ENCODE measurements around the gene AQP1. TPM values are rescaled to one million over a fixed set of nuclear protein-coding genes. Genes with fewer than 3 reads are reported as not detected.

AQP1 gene
- total RNA-seq, 3 donors from 2014 or later, result 132 to 213 (median 177) TPM

DNA sequence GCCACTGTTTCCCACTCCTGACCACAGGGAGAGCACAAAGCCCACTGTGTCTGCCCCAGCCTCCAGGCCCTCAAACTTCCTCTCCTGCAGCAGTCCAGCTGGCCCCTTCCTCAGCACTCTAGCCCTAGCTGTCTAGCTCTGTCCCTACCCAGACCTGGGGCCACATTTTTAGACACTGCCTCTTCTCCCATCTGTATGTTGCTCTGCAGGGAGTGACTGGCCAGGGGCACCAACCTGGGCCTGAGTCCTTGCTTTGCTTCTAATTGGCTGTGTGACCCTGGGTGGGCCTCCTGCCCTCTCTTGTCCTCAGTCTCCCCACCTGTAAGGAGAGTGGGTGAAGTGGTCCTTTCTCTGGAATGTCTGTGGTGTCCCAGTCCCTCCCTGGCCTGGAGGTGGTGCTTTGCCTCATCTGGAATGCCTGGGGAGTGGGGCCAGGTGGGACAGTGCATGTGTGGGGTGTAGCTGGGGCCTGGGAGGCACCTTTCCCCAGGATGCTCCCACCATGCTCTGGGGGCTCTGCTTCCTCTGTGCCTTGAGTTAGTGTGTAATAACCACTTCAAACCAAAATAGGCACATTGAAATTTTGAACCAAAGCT, 25.1 kb downstream of the AQP1 start:
- Histone ChIP-seq H3K4me3 (no peak overlapping the region), H3K4me1 (no peaks in the 10 kb centered on the region), H3K27ac (no peak overlapping the region), H3K27me3 (no peaks in the 10 kb centered on the region), H3K36me3 (no peaks in the 10 kb centered on the region), H3K9me3 (no peaks in the 10 kb centered on the region)
- intact Hi-C loops (cut with DNase I; ENCODE audit: low total_unique reads), result no loop called here
- DNase-seq (ENCODE audit: low spot score in 2 of 2), result peak in 1 of 2 donors; percentile 22
- TF ChIP-seq, protein P1, sequence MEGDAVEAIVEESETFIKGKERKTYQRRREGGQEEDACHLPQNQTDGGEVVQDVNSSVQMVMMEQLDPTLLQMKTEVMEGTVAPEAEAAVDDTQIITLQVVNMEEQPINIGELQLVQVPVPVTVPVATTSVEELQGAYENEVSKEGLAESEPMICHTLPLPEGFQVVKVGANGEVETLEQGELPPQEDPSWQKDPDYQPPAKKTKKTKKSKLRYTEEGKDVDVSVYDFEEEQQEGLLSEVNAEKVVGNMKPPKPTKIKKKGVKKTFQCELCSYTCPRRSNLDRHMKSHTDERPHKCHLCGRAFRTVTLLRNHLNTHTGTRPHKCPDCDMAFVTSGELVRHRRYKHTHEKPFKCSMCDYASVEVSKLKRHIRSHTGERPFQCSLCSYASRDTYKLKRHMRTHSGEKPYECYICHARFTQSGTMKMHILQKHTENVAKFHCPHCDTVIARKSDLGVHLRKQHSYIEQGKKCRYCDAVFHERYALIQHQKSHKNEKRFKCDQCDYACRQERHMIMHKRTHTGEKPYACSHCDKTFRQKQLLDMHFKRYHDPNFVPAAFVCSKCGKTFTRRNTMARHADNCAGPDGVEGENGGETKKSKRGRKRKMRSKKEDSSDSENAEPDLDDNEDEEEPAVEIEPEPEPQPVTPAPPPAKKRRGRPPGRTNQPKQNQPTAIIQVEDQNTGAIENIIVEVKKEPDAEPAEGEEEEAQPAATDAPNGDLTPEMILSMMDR (IDR thresholded peaks at IDR 0.05), result no peak
- TF ChIP-seq POLR2AphosphoS5 (IDR thresholded peaks at IDR 0.05) (no peak), POLR2A (IDR thresholded peaks at IDR 0.05) (no peak)

DNA sequence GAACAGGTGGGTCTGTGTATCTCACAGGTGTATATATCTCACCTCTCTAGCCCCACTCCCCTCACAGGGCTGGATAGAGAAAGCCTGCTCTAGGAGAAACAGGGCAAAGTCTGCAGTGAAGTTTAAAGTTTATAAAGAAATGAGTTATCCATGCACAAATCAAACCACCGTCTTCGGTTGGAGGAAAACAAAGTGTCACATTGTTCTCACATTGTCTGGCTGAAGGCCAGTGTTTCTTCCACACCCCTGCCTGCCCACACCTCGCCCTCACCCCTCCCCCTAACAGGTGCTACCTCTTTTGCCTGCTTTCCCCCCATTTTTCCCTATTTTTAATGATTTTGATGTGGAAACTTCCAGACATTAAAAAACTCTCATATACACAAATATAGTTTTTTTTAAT, 25.8 kb downstream of the AQP1 start:
- no peak overlapping the region for H3K27ac ChIP-seq
- H3K27me3 ChIP-seq, result no peaks in the 10 kb centered on the region
- H3K9me3 ChIP-seq, result no peaks in the 10 kb centered on the region
- TF ChIP-seq, protein P1 (IDR thresholded peaks at IDR 0.05), result no peak
- no peak for TF ChIP-seq POLR2A (IDR thresholded peaks at IDR 0.05)
- no peak for TF ChIP-seq POLR2AphosphoS5 (IDR thresholded peaks at IDR 0.05)
- no peaks in the 10 kb centered on the region for H3K36me3 ChIP-seq
- H3K4me1 ChIP-seq, result no peaks in the 10 kb centered on the region
- no peak for DNase-seq (ENCODE audit: low spot score in 2 of 2)
- no peak overlapping the region for H3K4me3 ChIP-seq
- intact Hi-C loops (cut with DNase I; ENCODE audit: low total_unique reads), result no loop called here

DNA sequence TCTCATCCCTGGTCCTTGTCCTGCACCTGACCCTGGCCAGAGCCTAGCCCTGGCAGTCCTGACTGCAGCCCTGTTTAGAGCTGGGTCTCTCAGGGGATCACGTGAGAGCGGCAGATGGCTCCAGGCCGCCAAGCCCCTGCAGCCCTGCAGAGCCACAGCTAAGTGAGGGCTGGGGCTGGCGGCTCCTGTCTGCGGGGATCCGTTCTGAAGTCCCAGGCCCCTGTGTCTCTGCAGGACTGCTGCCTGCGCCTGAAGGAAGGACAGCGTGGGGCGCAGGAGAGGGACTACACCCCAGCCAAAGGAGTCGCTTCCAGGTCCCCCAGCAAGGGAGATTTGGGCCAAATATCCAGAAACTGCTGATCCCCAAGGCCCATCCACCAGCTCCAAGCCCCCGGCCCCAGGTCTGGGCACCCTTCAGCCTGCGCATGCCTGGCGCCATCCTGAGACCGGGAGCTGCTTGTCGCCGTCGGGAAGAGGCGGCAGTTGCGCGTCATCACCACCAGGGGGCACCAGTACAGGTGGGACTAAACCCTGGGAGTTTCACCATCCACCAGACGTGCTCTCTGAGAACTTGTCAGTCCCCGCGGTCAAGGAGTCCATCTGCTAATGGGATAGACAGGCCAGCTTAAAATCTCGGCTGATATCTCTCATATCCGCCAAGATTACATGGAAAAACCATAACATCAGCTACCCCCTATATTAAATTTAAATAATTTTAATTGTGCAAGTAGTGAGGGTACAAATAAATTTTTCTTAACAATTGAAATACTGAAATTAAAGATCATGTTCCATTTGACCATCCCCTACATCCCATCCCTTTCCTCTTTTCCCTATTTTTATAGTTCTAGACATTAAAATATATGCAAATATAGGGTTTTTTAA, 27.0 kb downstream of the AQP1 start:
- Histone ChIP-seq H3K36me3 (no peaks in the 10 kb centered on the region), H3K9me3 (no peaks in the 10 kb centered on the region), H3K4me1 (no peaks in the 10 kb centered on the region), H3K4me3 (no peak overlapping the region), H3K27me3 (no peaks in the 10 kb centered on the region), H3K27ac (no peak overlapping the region)
- DNase-seq (ENCODE audit: low spot score in 2 of 2), result peak; percentile 39 to 71
- intact Hi-C loops (cut with DNase I; ENCODE audit: low total_unique reads), result no loop called here
- TF ChIP-seq POLR2AphosphoS5 (IDR thresholded peaks at IDR 0.05) (no peak), POLR2A (IDR thresholded peaks at IDR 0.05) (no peak)
- TF ChIP-seq, protein P1 (IDR thresholded peaks at IDR 0.05), result peak; percentile 71 to 89 (median 72)

DNA sequence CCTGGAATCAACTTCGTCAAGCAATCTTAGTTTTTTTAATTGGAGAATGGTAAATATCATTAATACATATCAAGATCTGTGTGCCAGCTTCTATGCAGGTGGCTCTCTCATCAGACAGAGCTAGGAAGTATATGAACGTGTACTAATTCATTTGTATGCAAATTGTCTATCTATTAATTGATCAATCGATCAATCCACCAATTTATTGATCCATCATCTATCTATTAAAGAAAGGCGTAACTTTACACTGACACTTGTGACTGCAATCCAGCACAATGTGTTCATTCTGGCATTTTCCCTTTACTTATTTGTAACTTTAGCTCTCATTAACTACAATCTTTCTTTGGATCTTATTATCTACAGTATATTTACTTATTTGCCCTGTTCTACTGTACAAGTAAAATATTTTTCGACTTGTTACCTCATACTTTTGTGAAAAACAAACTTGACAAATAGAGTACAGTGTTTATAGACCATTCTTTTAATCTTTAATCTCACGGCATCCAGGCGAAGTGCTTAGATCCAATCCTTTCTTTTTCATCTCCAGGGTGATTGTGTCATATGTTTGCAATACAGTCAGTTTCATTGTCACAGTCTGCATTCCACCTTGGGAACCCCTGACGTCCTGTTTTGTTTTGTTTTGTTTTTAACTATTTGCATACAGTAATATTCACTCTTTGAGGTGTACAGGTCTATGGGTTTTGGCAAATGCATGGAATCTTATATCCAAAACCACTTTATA, 30.1 kb downstream of the AQP1 start:
- Histone ChIP-seq H3K9me3 (peaks cover 0 to 5% of the 10 kb centered on the region in 2 donors), H3K36me3 (no peaks in the 10 kb centered on the region), H3K4me3 (no peak overlapping the region), H3K4me1 (no peaks in the 10 kb centered on the region), H3K27me3 (no peaks in the 10 kb centered on the region), H3K27ac (no peak overlapping the region)
- intact Hi-C loops (cut with DNase I; ENCODE audit: low total_unique reads), result no loop called here
- TF ChIP-seq POLR2A (IDR thresholded peaks at IDR 0.05), result no peak
- TF ChIP-seq, protein P1 (IDR thresholded peaks at IDR 0.05), result no peak
- no peak for TF ChIP-seq POLR2AphosphoS5 (IDR thresholded peaks at IDR 0.05)
- DNase-seq (ENCODE audit: low spot score in 2 of 2), result no peak
